Osteoblast (primary cell): ENCODE data around the gene CYP2R1. TPM values are rescaled to one million over a fixed set of nuclear protein-coding genes. Genes with fewer than 3 reads are reported as not detected.

Source experiments
- DNase-seq: peaks from one replicate; pipeline ENCODE4 v3.0.0; 2011; ENCODE audit warnings: low spot score, mixed read lengths; ENCODE audit not compliant: insufficient read length; ENCODE audit errors: missing footprints
- H2AFZ ChIP-seq: 2 replicates; pipeline ENCODE4 v1.6.0; 2011; ENCODE audit warnings: mild to moderate bottlenecking, low read length
- H3K27ac ChIP-seq: 2 replicates; pipeline ENCODE4 v1.5.1; 2011; ENCODE audit warnings: mild to moderate bottlenecking, low read depth, low read length, moderate library complexity
- H3K27me3 ChIP-seq: 2 replicates; pipeline ENCODE4 v1.6.0; 2012; ENCODE audit warnings: mild to moderate bottlenecking, control low read depth, inconsistent platforms, low read length, moderate library complexity; ENCODE audit not compliant: insufficient read depth
- H3K36me3 ChIP-seq: 2 replicates; pipeline ENCODE4 v1.5.1; 2011; ENCODE audit warnings: mild to moderate bottlenecking, low read length, control low read depth, moderate library complexity; ENCODE audit not compliant: insufficient read depth
- H3K4me1 ChIP-seq: 2 replicates; pipeline ENCODE4 v1.5.1; 2011; ENCODE audit warnings: mild to moderate bottlenecking, low read length, control low read depth, moderate library complexity; ENCODE audit not compliant: insufficient read depth
- H3K4me2 ChIP-seq: 2 replicates; pipeline ENCODE4 v1.6.0; 2011; ENCODE audit warnings: mild to moderate bottlenecking, low read length; ENCODE audit not compliant: insufficient read depth
- H3K4me3 ChIP-seq: fragments of 200-600 bp; sonication (generic); 3 replicates; pipeline ENCODE4 v1.5.1; 2012; ENCODE audit warnings: mild to moderate bottlenecking, low read length, inconsistent platforms; ENCODE audit not compliant: insufficient read depth
- H3K79me2 ChIP-seq: 2 replicates; pipeline ENCODE4 v1.6.0; 2012; ENCODE audit warnings: mild to moderate bottlenecking, low read length, control low read depth, inconsistent platforms; ENCODE audit not compliant: insufficient read depth
- H3K9me3 ChIP-seq: 2 replicates; pipeline ENCODE4 v1.5.1; 2011; ENCODE audit warnings: low read depth, low read length, control low read depth
- H4K20me1 ChIP-seq: 2 replicates; pipeline ENCODE4 v1.6.0; 2012; ENCODE audit warnings: mild to moderate bottlenecking, low read length, control low read depth; ENCODE audit not compliant: insufficient read depth
- CTCF ChIP-seq: IDR thresholded peaks from 2 replicates; pipeline ENCODE4 v1.5.1; 2011; ENCODE audit warnings: mild to moderate bottlenecking, low read depth, low read length, moderate library complexity; ENCODE audit errors: extremely low read depth
- small RNA-seq: library from RNA; depleted of rRNA; stranded (forward); fragments of <200 nt; gene quantifications from one replicate; pipeline ENCODE3, GENCODE V24; 2012
- total RNA-seq: library from RNA; depleted of rRNA; stranded (reverse); fragments of >200 nt; gene quantifications from 2 replicates; pipeline ENCODE4 v1.2.3, GENCODE V29; 2012

Gene CYP2R1
- total RNA-seq, 1 donor = 12.7 TPM

- no peak overlapping the region for H3K4me2 ChIP-seq
- H4K20me1 ChIP-seq = no peaks in the 10 kb centered on the region
- no peaks in the 10 kb centered on the region for H3K79me2 ChIP-seq
- H3K9me3 ChIP-seq = no peaks in the 10 kb centered on the region
- no peak overlapping the region for H3K4me3 ChIP-seq
- no peaks in the 10 kb centered on the region for H3K36me3 ChIP-seq
- no peaks in the 10 kb centered on the region for H3K4me1 ChIP-seq
- no peak overlapping the region for H3K27ac ChIP-seq
- no peaks in the 10 kb centered on the region for H3K27me3 ChIP-seq
- DNase-seq = no peak
- no peak overlapping the region for H2AFZ ChIP-seq
- TF ChIP-seq CTCF = no peak
Observed at GRCh38 chr11:14852571-14853177, 39.4 kb downstream of the CYP2R1 start.

- H3K27me3 ChIP-seq = no peaks in the 10 kb centered on the region
Observed at GRCh38 chr11:14842002-14842401, 50.0 kb downstream of the CYP2R1 start.

GRCh38 chr11:14835496-14836492 lies 56.2 kb downstream of the CYP2R1 start:
- Histone ChIP-seq H3K4me2 (no peak overlapping the region), H3K27me3 (no peaks in the 10 kb centered on the region), H2AFZ (no peak overlapping the region), H3K9me3 (no peaks in the 10 kb centered on the region), H3K27ac (no peak overlapping the region), H4K20me1 (no peaks in the 10 kb centered on the region), H3K79me2 (no peaks in the 10 kb centered on the region), H3K36me3 (no peaks in the 10 kb centered on the region), H3K4me3 (no peak overlapping the region), H3K4me1 (no peaks in the 10 kb centered on the region)
- no peak for DNase-seq
- TF ChIP-seq CTCF = no peak

More at GRCh38 chr11:14842002-14842401, 50.0 kb downstream of the CYP2R1 start:
- H3K79me2 ChIP-seq = no peaks in the 10 kb centered on the region
- TF ChIP-seq CTCF = no peak
- H3K4me2 ChIP-seq = no peak overlapping the region
- H3K4me3 ChIP-seq = no peak overlapping the region
- H3K27ac ChIP-seq = no peak overlapping the region
- H4K20me1 ChIP-seq = no peaks in the 10 kb centered on the region
- H2AFZ ChIP-seq = no peak overlapping the region
- DNase-seq = no peak
- no peaks in the 10 kb centered on the region for H3K9me3 ChIP-seq
- H3K4me1 ChIP-seq = no peaks in the 10 kb centered on the region
- H3K36me3 ChIP-seq = no peaks in the 10 kb centered on the region

Small RNA genes lying within 50 kb of the gene (small RNA-seq; reads per million reads assigned to genes)
- gene CALCP = not detected

Other genes starting within 250 kb of the CYP2R1 start
- under 0.01 and 0.36 TPM in 2 replicates for gene PDE3B, start 248.4 kb downstream of the CYP2R1 start, total RNA-seq
- not detected in 2 replicates for gene CALCA, start 80.1 kb upstream of the CYP2R1 start, total RNA-seq
- gene CALCB, start 181.4 kb upstream of the CYP2R1 start, total RNA-seq = not detected in 2 replicates
- gene INSC, start 222.7 kb upstream of the CYP2R1 start, total RNA-seq = 0.72 and 1.8 TPM in 2 replicates